H9 (cell line): Measurements from ENCODE around the gene TNFRSF21. TPM values are rescaled to one million over a fixed set of nuclear protein-coding genes. Genes with fewer than 3 reads are reported as not detected.

Source experiments
- DNase-seq: peaks from one replicate; pipeline ENCODE4 v3.0.0-alpha.2; 2017
- H2AFZ ChIP-seq: one replicate; pipeline ENCODE4 v1.6.1; 2013; ENCODE audit warnings: mild to moderate bottlenecking, low read length, control low read depth, moderate library complexity
- H2AK5ac ChIP-seq: 2 replicates; pipeline ENCODE4 v1.6.1; 2013; ENCODE audit warnings: low read length, control low read depth, mixed read lengths; ENCODE audit not compliant: insufficient read length
- H2BK120ac ChIP-seq: one replicate; pipeline ENCODE4 v1.6.1; 2013; ENCODE audit warnings: low read depth, mild to moderate bottlenecking, low read length, control low read depth, inconsistent platforms; ENCODE audit not compliant: poor library complexity, severe bottlenecking
- H2BK12ac ChIP-seq: 2 replicates; pipeline ENCODE4 v1.6.1; 2013; ENCODE audit warnings: low read length, control low read depth, mixed read lengths, low read depth; ENCODE audit not compliant: insufficient read length
- H2BK15ac ChIP-seq: 2 replicates; pipeline ENCODE4 v1.6.1; 2013; ENCODE audit warnings: low read depth, low read length, control low read depth
- H2BK20ac ChIP-seq: one replicate; pipeline ENCODE4 v1.6.1; 2013; ENCODE audit warnings: low read depth, mild to moderate bottlenecking, low read length, control low read depth, inconsistent platforms; ENCODE audit not compliant: poor library complexity, severe bottlenecking
- H2BK5ac ChIP-seq: 2 replicates; pipeline ENCODE4 v1.6.1; 2013; ENCODE audit warnings: low read length, control low read depth, mixed read lengths; ENCODE audit not compliant: insufficient read length
- H3K14ac ChIP-seq: 2 replicates; pipeline ENCODE4 v1.6.1; 2013; ENCODE audit warnings: low read length, control low read depth; ENCODE audit not compliant: insufficient read depth
- H3K18ac ChIP-seq: 2 replicates; pipeline ENCODE4 v1.6.1; 2013; ENCODE audit warnings: low read depth, mild to moderate bottlenecking, mixed read lengths, low read length, control low read depth; ENCODE audit not compliant: insufficient read length
- H3K23ac ChIP-seq: 2 replicates; pipeline ENCODE4 v1.6.1; 2013; ENCODE audit warnings: low read length, control low read depth, mixed read lengths, low read depth; ENCODE audit not compliant: insufficient read length
- H3K23me2 ChIP-seq: 2 replicates; pipeline ENCODE4 v1.6.1; 2013; ENCODE audit warnings: low read depth, mild to moderate bottlenecking, mixed read lengths, low read length, control low read depth; ENCODE audit not compliant: insufficient read length, poor library complexity, severe bottlenecking
- H3K27ac ChIP-seq: 2 replicates; pipeline ENCODE4 v1.5.1; 2013; ENCODE audit warnings: low read length, control low read depth, mixed read lengths, low read depth; ENCODE audit not compliant: insufficient read length
- H3K27me3 ChIP-seq: 2 replicates; pipeline ENCODE4 v1.6.1; 2013; ENCODE audit warnings: low read length, control low read depth, inconsistent platforms; ENCODE audit not compliant: insufficient read depth
- H3K4ac ChIP-seq: 2 replicates; pipeline ENCODE4 v1.6.1; 2013; ENCODE audit warnings: low read depth, mild to moderate bottlenecking, control low read depth, inconsistent platforms, low read length, moderate library complexity
- H3K4me1 ChIP-seq: 2 replicates; pipeline ENCODE4 v1.6.1; 2013; ENCODE audit warnings: low read length, control low read depth, inconsistent platforms; ENCODE audit not compliant: insufficient read depth
- H3K4me2 ChIP-seq: 2 replicates; pipeline ENCODE4 v1.6.1; 2013; ENCODE audit warnings: low read length, control low read depth, mixed read lengths; ENCODE audit not compliant: insufficient read length, insufficient read depth
- H3K56ac ChIP-seq: 2 replicates; pipeline ENCODE4 v1.6.1; 2013; ENCODE audit warnings: low read depth, mild to moderate bottlenecking, mixed read lengths, low read length, control low read depth; ENCODE audit not compliant: insufficient read length
- H3K79me1 ChIP-seq: 2 replicates; pipeline ENCODE4 v1.6.1; 2013; ENCODE audit warnings: low read depth, mild to moderate bottlenecking, moderate library complexity, low read length, control low read depth, inconsistent platforms; ENCODE audit not compliant: insufficient read depth, poor library complexity, severe bottlenecking
- H3K79me2 ChIP-seq: 2 replicates; pipeline ENCODE4 v1.6.1; 2013; ENCODE audit warnings: low read length, control low read depth, inconsistent platforms; ENCODE audit not compliant: insufficient read depth
- H3K9ac ChIP-seq: 2 replicates; pipeline ENCODE4 v1.6.1; 2013; ENCODE audit warnings: low read length, control low read depth, mixed read lengths; ENCODE audit not compliant: insufficient read length; ENCODE audit errors: extremely low read depth
- H3K9me3 ChIP-seq: one replicate; pipeline ENCODE4 v1.6.1; 2013; ENCODE audit warnings: low read depth, low read length, inconsistent platforms; ENCODE audit not compliant: control insufficient read depth
- H3T11ph ChIP-seq: one replicate; pipeline ENCODE4 v1.6.1; 2013; ENCODE audit warnings: mild to moderate bottlenecking, low read length, control low read depth, inconsistent platforms
- H4K20me1 ChIP-seq: one replicate; pipeline ENCODE4 v1.6.1; 2013; ENCODE audit not compliant: control insufficient read depth, insufficient read length, insufficient read depth
- H4K5ac ChIP-seq: 2 replicates; pipeline ENCODE4 v1.6.1; 2013; ENCODE audit warnings: low read depth, mild to moderate bottlenecking, mixed read lengths, low read length, control low read depth; ENCODE audit not compliant: insufficient read length
- H4K8ac ChIP-seq: replicated peaks from 2 replicates; pipeline ENCODE4 v1.6.1; 2013; ENCODE audit warnings: low read length, control low read depth, mixed read lengths, low read depth; ENCODE audit not compliant: insufficient read length
- H4K91ac ChIP-seq: 2 replicates; pipeline ENCODE4 v1.6.1; 2013; ENCODE audit warnings: low read depth, mild to moderate bottlenecking, moderate library complexity, mixed read lengths, low read length, control low read depth; ENCODE audit not compliant: insufficient read length
- H3K27ac Mint-ChIP-seq, 3 experiments: 2 replicates in 2 of 3; 3 replicates in 1 of 3; pipeline ENCODE4 v1.8.0; 2020 to 2021; ENCODE audit warnings: mixed read lengths in 3 of 3, mild to moderate bottlenecking in 1 of 3, moderate library complexity in 1 of 3
- H3K27me3 Mint-ChIP-seq: 2 replicates; pipeline ENCODE4 v1.8.0; 2021; ENCODE audit warnings: low read depth, mild to moderate bottlenecking, moderate library complexity, mixed read lengths
- H3K36me3 Mint-ChIP-seq, 3 experiments: 2 replicates in 2 of 3; 3 replicates in 1 of 3; pipeline ENCODE4 v1.8.0; 2020 to 2021; ENCODE audit warnings: low read depth in 3 of 3, mixed read lengths in 3 of 3; ENCODE audit not compliant: insufficient read depth in 1 of 3
- H3K4me1 Mint-ChIP-seq, 2 experiments: 2 replicates each; pipeline ENCODE4 v1.8.0; 2020; ENCODE audit warnings: mixed read lengths in 2 of 2
- H3K4me3 Mint-ChIP-seq, 2 experiments: 2 replicates in 1 of 2; 3 replicates in 1 of 2; pipeline ENCODE4 v1.8.0; 2020 to 2021; ENCODE audit warnings: mild to moderate bottlenecking in 2 of 2, mixed read lengths in 2 of 2, moderate library complexity in 1 of 2
- H3K9me3 Mint-ChIP-seq, 2 experiments: 2 replicates in 1 of 2; 3 replicates in 1 of 2; pipeline ENCODE4 v1.8.0; 2020; ENCODE audit warnings: mild to moderate bottlenecking in 2 of 2, mixed read lengths in 2 of 2, moderate library complexity in 1 of 2
- WGBS: extraction: QIAGEN DNeasy Blood & Tissue Kit; methylation state at CpG from one replicate; pipeline ENCODE4 v1.1.7; 2013; ENCODE audit warnings: missing lambda C conversion rate, low lambda C conversion rate, mixed read lengths; ENCODE audit not compliant: insufficient read length; ENCODE audit errors: extremely low coverage; 5-methylcytosine and 5-hydroxymethylcytosine counted together
- total RNA-seq: library from RNA; stranded (reverse); gene quantifications from 2 replicates; pipeline ENCODE4 v1.2.1, GENCODE V29; 2021
- TF ChIP-seq, protein P1 (sequence below): fragments of 200-600 bp; sonication (generic); conservative IDR thresholded peaks from 3 replicates; pipeline ENCODE4 v1.8.0; 2021; ENCODE audit warnings: antibody characterized with exemption, mild to moderate bottlenecking

The TNFRSF21 gene
- total RNA-seq, 1 experiment from 2014 or later, result 39.1 TPM

DNA sequence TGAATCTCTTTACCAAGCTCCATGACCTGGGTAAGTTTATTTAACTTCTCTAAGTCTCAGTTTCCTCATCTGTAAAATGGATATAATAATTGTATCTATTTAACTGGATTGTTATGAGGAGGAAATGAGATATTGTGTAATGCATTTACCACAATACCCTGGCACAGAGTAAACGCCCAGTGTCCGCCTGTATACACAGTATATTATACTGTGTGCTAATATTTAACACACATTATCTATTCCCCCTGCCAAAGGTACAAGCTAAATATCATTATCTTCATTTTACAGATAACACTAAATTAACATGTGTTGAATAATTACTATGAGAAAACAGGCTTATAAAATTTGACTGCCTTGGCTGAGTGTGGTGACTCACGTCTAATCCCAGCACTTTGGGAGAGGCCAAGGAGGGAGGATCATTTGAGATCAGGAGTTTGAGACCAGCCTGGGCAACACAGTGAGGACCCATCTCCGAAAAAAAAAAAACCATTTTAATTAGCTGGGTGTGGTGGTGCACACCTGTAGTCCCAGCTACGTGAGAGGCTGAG lies 38.7 kb upstream of the TNFRSF21 start:
- no peak overlapping the region for H3K4me2 ChIP-seq
- no peak overlapping the region for H3K18ac ChIP-seq
- H3K9ac ChIP-seq, result no peak overlapping the region
- no peak overlapping the region for H2BK20ac ChIP-seq
- no peak overlapping the region for H4K91ac ChIP-seq
- no peaks in the 10 kb centered on the region for H3K23me2 ChIP-seq
- Mint-ChIP-seq H3K4me1 (peaks cover 2 to 4% of the 10 kb centered on the region in 2 experiments; a peak in 2 of 4 replicates), H3K36me3 (no peaks in the 10 kb centered on the region), H3K27ac (peak overlapping the region in 1 of 3 experiments; percentile 25; a peak in 1 of 7 replicates), H3K9me3 (no peaks in the 10 kb centered on the region; a peak in 1 of 5 replicates), H3K27me3 (no peaks in the 10 kb centered on the region), H3K4me3 (no peak overlapping the region)
- no peak overlapping the region for H4K8ac ChIP-seq
- H2BK5ac ChIP-seq, result no peak overlapping the region
- TF ChIP-seq, protein P1, sequence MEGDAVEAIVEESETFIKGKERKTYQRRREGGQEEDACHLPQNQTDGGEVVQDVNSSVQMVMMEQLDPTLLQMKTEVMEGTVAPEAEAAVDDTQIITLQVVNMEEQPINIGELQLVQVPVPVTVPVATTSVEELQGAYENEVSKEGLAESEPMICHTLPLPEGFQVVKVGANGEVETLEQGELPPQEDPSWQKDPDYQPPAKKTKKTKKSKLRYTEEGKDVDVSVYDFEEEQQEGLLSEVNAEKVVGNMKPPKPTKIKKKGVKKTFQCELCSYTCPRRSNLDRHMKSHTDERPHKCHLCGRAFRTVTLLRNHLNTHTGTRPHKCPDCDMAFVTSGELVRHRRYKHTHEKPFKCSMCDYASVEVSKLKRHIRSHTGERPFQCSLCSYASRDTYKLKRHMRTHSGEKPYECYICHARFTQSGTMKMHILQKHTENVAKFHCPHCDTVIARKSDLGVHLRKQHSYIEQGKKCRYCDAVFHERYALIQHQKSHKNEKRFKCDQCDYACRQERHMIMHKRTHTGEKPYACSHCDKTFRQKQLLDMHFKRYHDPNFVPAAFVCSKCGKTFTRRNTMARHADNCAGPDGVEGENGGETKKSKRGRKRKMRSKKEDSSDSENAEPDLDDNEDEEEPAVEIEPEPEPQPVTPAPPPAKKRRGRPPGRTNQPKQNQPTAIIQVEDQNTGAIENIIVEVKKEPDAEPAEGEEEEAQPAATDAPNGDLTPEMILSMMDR, result no peak
- H3K4ac ChIP-seq, result no peak overlapping the region
- H3K9me3 ChIP-seq, result no peaks in the 10 kb centered on the region
- no peaks in the 10 kb centered on the region for H3K4me1 ChIP-seq
- H3K79me1 ChIP-seq, result no peaks in the 10 kb centered on the region
- no CpG with 5 or more reads among the region's 5 CpGs for WGBS
- H2BK12ac ChIP-seq, result no peak overlapping the region
- no peak overlapping the region for H2BK15ac ChIP-seq
- H2AFZ ChIP-seq, result no peak overlapping the region
- no peak overlapping the region for H2AK5ac ChIP-seq
- no peak overlapping the region for H3T11ph ChIP-seq
- H3K27ac ChIP-seq, result no peak overlapping the region
- no peak overlapping the region for H3K23ac ChIP-seq
- H3K56ac ChIP-seq, result no peak overlapping the region
- H2BK120ac ChIP-seq, result no peak overlapping the region
- H4K20me1 ChIP-seq, result no peaks in the 10 kb centered on the region
- no peaks in the 10 kb centered on the region; the same call in 1 of the 2 replicates for H3K27me3 ChIP-seq
- no peak for DNase-seq
- no peak overlapping the region for H4K5ac ChIP-seq
- H3K14ac ChIP-seq, result no peak overlapping the region
- H3K79me2 ChIP-seq, result no peaks in the 10 kb centered on the region
